SW 1271 (cell line): Measurements from ENCODE around the gene NBAS.

Source experiments
- DNase-seq, 2 experiments: peaks; one replicate each; lab custom pipeline; 2025; lab: John Stamatoyannopoulos, UW

Gene NBAS

GRCh38 chr2:15560988-15561573 lies at the start of gene NBAS:
Gene NBAS (minus strand): TSS chr2:15561334. CDS start chr2:15561304, 30 bp downstream.
- DNase-seq, result peak; percentile 80 to 88

- DNase-seq, result no peak
Observed at GRCh38 chr2:15610430-15610952, 49.4 kb upstream of the NBAS start.

GRCh38 chr2:15609341-15610042 lies 48.4 kb upstream of the NBAS start:
- DNase-seq, result no peak

- no peak for DNase-seq
Observed at GRCh38 chr2:15608392-15608761, 47.2 kb upstream of the NBAS start.

GRCh38 chr2:15607709-15608391 lies 46.7 kb upstream of the NBAS start:
- no peak for DNase-seq

- DNase-seq, result no peak
Observed at GRCh38 chr2:15606481-15607441, 45.6 kb upstream of the NBAS start.

- no peak for DNase-seq
Observed at GRCh38 chr2:15605721-15606120, 44.6 kb upstream of the NBAS start.

- DNase-seq, result no peak
Observed at GRCh38 chr2:15603948-15604347, 42.8 kb upstream of the NBAS start.

- DNase-seq, result no peak
Observed at GRCh38 chr2:15603044-15603765, 42.1 kb upstream of the NBAS start.

- DNase-seq, result no peak
Observed at GRCh38 chr2:15602393-15602792, 41.3 kb upstream of the NBAS start.

GRCh38 chr2:15601681-15602080 lies 40.5 kb upstream of the NBAS start:
- no peak for DNase-seq

- DNase-seq, result no peak
Observed at GRCh38 chr2:15599994-15600393, 38.9 kb upstream of the NBAS start.

- no peak for DNase-seq
Observed at GRCh38 chr2:15596968-15597367, 35.8 kb upstream of the NBAS start.

GRCh38 chr2:15596350-15596749 lies 35.2 kb upstream of the NBAS start:
- no peak for DNase-seq

- DNase-seq, result no peak
Observed at GRCh38 chr2:15595936-15596335, 34.8 kb upstream of the NBAS start.

- DNase-seq, result no peak
Observed at GRCh38 chr2:15595342-15595905, 34.3 kb upstream of the NBAS start.

- no peak for DNase-seq
Observed at GRCh38 chr2:15594291-15595256, 33.4 kb upstream of the NBAS start.

- no peak for DNase-seq
Observed at GRCh38 chr2:15593327-15593705, 32.2 kb upstream of the NBAS start.

GRCh38 chr2:15591692-15592463 lies 30.7 kb upstream of the NBAS start, which contains the start of gene DDX1:
Gene DDX1 (plus strand): TSS chr2:15591868. CDS start chr2:15591934, 66 bp downstream.
- DNase-seq, result peak; percentile 67 to 81
